IPS-15b (cell line): Measurements from ENCODE around the gene CDH1.
A peak's percentile ranks its signal among the peaks of the same experiment; 100 is the strongest.

Experiments used
- H3K27me3 ChIP-seq: one replicate; pipeline ENCODE4 v1.6.1; 2013; ENCODE audit warnings: low read length; ENCODE audit not compliant: control insufficient read depth, insufficient read depth
- H3K36me3 ChIP-seq: one replicate; pipeline ENCODE4 v1.6.1; 2013; ENCODE audit warnings: low read length; ENCODE audit not compliant: control insufficient read depth, insufficient read depth
- H3K4me1 ChIP-seq: one replicate; pipeline ENCODE4 v1.6.1; 2013; ENCODE audit warnings: mild to moderate bottlenecking, low read length; ENCODE audit not compliant: control insufficient read depth, insufficient read depth
- H3K4me3 ChIP-seq: one replicate; pipeline ENCODE4 v1.5.1; 2013; ENCODE audit warnings: low read depth, low read length
- H3K9ac ChIP-seq: one replicate; pipeline ENCODE4 v1.6.1; 2013; ENCODE audit warnings: low read depth, mild to moderate bottlenecking, low read length
- H3K9me3 ChIP-seq: one replicate; pipeline ENCODE4 v1.6.1; 2013; ENCODE audit warnings: mild to moderate bottlenecking, low read length; ENCODE audit not compliant: control insufficient read depth, insufficient read depth

CDH1 gene

GRCh38 chr16:68737046-68737729 lies at the start of gene CDH1:
TSS of gene CDH1 (plus strand) at chr16:68737292. CDS start at chr16:68737416, 124 bp downstream.
- peak within 1 kb of the TSS; percentile 65 for H3K9ac ChIP-seq
- H3K9me3 ChIP-seq: no peaks in the 10 kb centered on the region
- peaks cover 11% of the 10 kb centered on the region for H3K36me3 ChIP-seq
- peaks cover 18% of the 10 kb centered on the region for H3K4me1 ChIP-seq
- no peaks in the 10 kb centered on the region for H3K27me3 ChIP-seq
- H3K4me3 ChIP-seq: peak within 1 kb of the TSS; percentile 88

- Histone ChIP-seq H3K4me1 (no peaks in the 10 kb centered on the region), H3K9me3 (no peaks in the 10 kb centered on the region), H3K36me3 (peaks cover 61% of the 10 kb centered on the region), H3K27me3 (no peaks in the 10 kb centered on the region), H3K9ac (no peak overlapping the region), H3K4me3 (no peak overlapping the region)
Observed at GRCh38 chr16:68689921-68690320, 47.2 kb upstream of the CDH1 start.

GRCh38 chr16:68695575-68695974 lies 41.5 kb upstream of the CDH1 start:
- Histone ChIP-seq H3K27me3 (no peaks in the 10 kb centered on the region), H3K36me3 (peaks cover 52% of the 10 kb centered on the region)

GRCh38 chr16:68696514-68696913 lies 40.6 kb upstream of the CDH1 start:
- Histone ChIP-seq H3K36me3 (peaks cover 51% of the 10 kb centered on the region), H3K27me3 (no peaks in the 10 kb centered on the region), H3K9me3 (no peaks in the 10 kb centered on the region)

More at GRCh38 chr16:68695575-68695974, 41.5 kb upstream of the CDH1 start:
- H3K4me3 ChIP-seq: no peak overlapping the region
- H3K9ac ChIP-seq: no peak overlapping the region
- H3K9me3 ChIP-seq: no peaks in the 10 kb centered on the region
- no peaks in the 10 kb centered on the region for H3K4me1 ChIP-seq

GRCh38 chr16:68698091-68698490 lies 39.0 kb upstream of the CDH1 start:
- Histone ChIP-seq H3K4me3 (no peak overlapping the region), H3K4me1 (no peaks in the 10 kb centered on the region), H3K9ac (no peak overlapping the region), H3K36me3 (peaks cover 39% of the 10 kb centered on the region), H3K9me3 (no peaks in the 10 kb centered on the region), H3K27me3 (no peaks in the 10 kb centered on the region)

More at GRCh38 chr16:68696514-68696913, 40.6 kb upstream of the CDH1 start:
- H3K9ac ChIP-seq: no peak overlapping the region
- H3K4me1 ChIP-seq: no peaks in the 10 kb centered on the region
- H3K4me3 ChIP-seq: no peak overlapping the region

- no peaks in the 10 kb centered on the region for H3K9me3 ChIP-seq
- no peaks in the 10 kb centered on the region for H3K4me1 ChIP-seq
- H3K27me3 ChIP-seq: no peaks in the 10 kb centered on the region
- no peak overlapping the region for H3K9ac ChIP-seq
- H3K4me3 ChIP-seq: no peak overlapping the region
- peaks cover 25% of the 10 kb centered on the region for H3K36me3 ChIP-seq
Observed at GRCh38 chr16:68700120-68700519, 37.0 kb upstream of the CDH1 start.

- H3K4me1 ChIP-seq: no peaks in the 10 kb centered on the region
- H3K36me3 ChIP-seq: peaks cover 18% of the 10 kb centered on the region
- no peak overlapping the region for H3K9ac ChIP-seq
Observed at GRCh38 chr16:68700831-68701230, 36.3 kb upstream of the CDH1 start.

GRCh38 chr16:68704232-68704867 lies 32.7 kb upstream of the CDH1 start:
- Histone ChIP-seq H3K9ac (no peak overlapping the region), H3K4me1 (peaks cover 2% of the 10 kb centered on the region), H3K9me3 (no peaks in the 10 kb centered on the region), H3K4me3 (no peak overlapping the region), H3K27me3 (no peaks in the 10 kb centered on the region), H3K36me3 (no peaks in the 10 kb centered on the region)

More at GRCh38 chr16:68700831-68701230, 36.3 kb upstream of the CDH1 start:
- Histone ChIP-seq H3K4me3 (no peak overlapping the region), H3K27me3 (no peaks in the 10 kb centered on the region), H3K9me3 (no peaks in the 10 kb centered on the region)

GRCh38 chr16:68707340-68708152 lies 29.5 kb upstream of the CDH1 start:
- Histone ChIP-seq H3K9ac (no peak overlapping the region), H3K36me3 (no peaks in the 10 kb centered on the region), H3K9me3 (no peaks in the 10 kb centered on the region), H3K4me3 (no peak overlapping the region), H3K27me3 (no peaks in the 10 kb centered on the region), H3K4me1 (peaks cover 2% of the 10 kb centered on the region)

GRCh38 chr16:68710211-68710610 lies 26.9 kb upstream of the CDH1 start:
- Histone ChIP-seq H3K4me3 (no peak overlapping the region), H3K27me3 (no peaks in the 10 kb centered on the region), H3K36me3 (no peaks in the 10 kb centered on the region), H3K9me3 (no peaks in the 10 kb centered on the region), H3K4me1 (peaks cover 2% of the 10 kb centered on the region), H3K9ac (no peak overlapping the region)

- Histone ChIP-seq H3K27me3 (no peaks in the 10 kb centered on the region), H3K4me1 (peaks cover 2% of the 10 kb centered on the region), H3K9ac (no peak overlapping the region), H3K9me3 (no peaks in the 10 kb centered on the region), H3K4me3 (no peak overlapping the region), H3K36me3 (no peaks in the 10 kb centered on the region)
Observed at GRCh38 chr16:68711421-68712139, 25.5 kb upstream of the CDH1 start.
